ENCODE data around the gene EPM2A.

GRCh38 chr6:145728444-145729385, 6.6 kb downstream of the EPM2A start:
- no peak for TF ChIP-seq POLR2A (IDR thresholded peaks at IDR 0.05)
- TF ChIP-seq, protein P1, sequence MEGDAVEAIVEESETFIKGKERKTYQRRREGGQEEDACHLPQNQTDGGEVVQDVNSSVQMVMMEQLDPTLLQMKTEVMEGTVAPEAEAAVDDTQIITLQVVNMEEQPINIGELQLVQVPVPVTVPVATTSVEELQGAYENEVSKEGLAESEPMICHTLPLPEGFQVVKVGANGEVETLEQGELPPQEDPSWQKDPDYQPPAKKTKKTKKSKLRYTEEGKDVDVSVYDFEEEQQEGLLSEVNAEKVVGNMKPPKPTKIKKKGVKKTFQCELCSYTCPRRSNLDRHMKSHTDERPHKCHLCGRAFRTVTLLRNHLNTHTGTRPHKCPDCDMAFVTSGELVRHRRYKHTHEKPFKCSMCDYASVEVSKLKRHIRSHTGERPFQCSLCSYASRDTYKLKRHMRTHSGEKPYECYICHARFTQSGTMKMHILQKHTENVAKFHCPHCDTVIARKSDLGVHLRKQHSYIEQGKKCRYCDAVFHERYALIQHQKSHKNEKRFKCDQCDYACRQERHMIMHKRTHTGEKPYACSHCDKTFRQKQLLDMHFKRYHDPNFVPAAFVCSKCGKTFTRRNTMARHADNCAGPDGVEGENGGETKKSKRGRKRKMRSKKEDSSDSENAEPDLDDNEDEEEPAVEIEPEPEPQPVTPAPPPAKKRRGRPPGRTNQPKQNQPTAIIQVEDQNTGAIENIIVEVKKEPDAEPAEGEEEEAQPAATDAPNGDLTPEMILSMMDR (IDR thresholded peaks at IDR 0.05) = no peak
